Panc1 (cell line): ENCODE results near the gene ABCG1. TPM values are rescaled to one million over a fixed set of nuclear protein-coding genes. Genes with fewer than 3 reads are reported as not detected.

Source experiments
- ATAC-seq: fragments of 200-7000 bp; cut with Tn5 transposase; 2 replicates; pipeline ENCODE4 v1.9.1; 2020; ENCODE audit warnings: mild to moderate bottlenecking, moderate library complexity
- BruUV-seq: library from RNA; stranded (reverse); fragments of 400-500 nt; replicated peaks from 2 replicates; lab custom pipeline; 2021; lab: Mats Ljungman, UMichigan
- CTCF ChIA-PET: fragments of 300-600 bp; sonication (Branson Sonifier 250); formaldehyde crosslinking; loops from one replicate; lab custom pipeline; 2022; ENCODE audit warnings: antibody characterized with exemption; lab: Charles Lee
- POLR2A ChIA-PET: fragments of 300-600 bp; sonication (Branson Sonifier 250); formaldehyde crosslinking; loops from one replicate; lab custom pipeline; 2022; ENCODE audit warnings: antibody characterized with exemption; lab: Charles Lee
- DNase-seq: peaks from one replicate; pipeline ENCODE4 v3.0.0-alpha.2; 2010; ENCODE audit warnings: low read depth, low spot score
- H3K27ac ChIP-seq: 2 replicates; pipeline ENCODE4 v1.5.1; 2011; ENCODE audit warnings: mild to moderate bottlenecking, low read length, inconsistent platforms
- H3K27me3 ChIP-seq: fragments of 200-500 bp; sonication (Bioruptor generic); 2 replicates; pipeline ENCODE4 v1.6.0; 2014; ENCODE audit warnings: low read length, inconsistent platforms; ENCODE audit not compliant: control insufficient read depth, insufficient read depth
- H3K36me3 ChIP-seq: fragments of 200-500 bp; sonication (Bioruptor generic); 2 replicates; pipeline ENCODE4 v1.5.1; 2014; ENCODE audit warnings: inconsistent platforms, mild to moderate bottlenecking, low read length, moderate library complexity; ENCODE audit not compliant: control insufficient read depth, insufficient read depth
- H3K4me1 ChIP-seq: 2 replicates; pipeline ENCODE4 v1.5.1; 2011; ENCODE audit warnings: inconsistent platforms, mild to moderate bottlenecking, low read length, moderate library complexity; ENCODE audit not compliant: control insufficient read depth, insufficient read depth
- H3K4me3 ChIP-seq, 2 experiments: 2 replicates each; pipeline ENCODE4 v1.5.1; 2011 to 2012; ENCODE audit warnings: low read depth in 2 of 2, low read length in 2 of 2, mild to moderate bottlenecking in 2 of 2, inconsistent platforms in 1 of 2, moderate library complexity in 1 of 2
- H3K9me3 ChIP-seq: fragments of 200-500 bp; sonication (Bioruptor generic); 2 replicates; pipeline ENCODE4 v1.5.1; 2014; ENCODE audit warnings: low read depth, mild to moderate bottlenecking, inconsistent platforms, low read length, moderate library complexity; ENCODE audit not compliant: control insufficient read depth, insufficient read depth
- CTCF ChIP-seq: fragments of 450-650 bp; IDR thresholded peaks from 2 replicates; pipeline ENCODE4 v1.5.1; 2017; ENCODE audit warnings: mild to moderate bottlenecking
- POLR2AphosphoS5 ChIP-seq: IDR thresholded peaks from 2 replicates; pipeline ENCODE4 v1.6.1; 2012; ENCODE audit warnings: mild to moderate bottlenecking, low read depth, low read length, moderate library complexity
- REST ChIP-seq, 2 experiments: IDR thresholded peaks; 2 replicates each; pipeline ENCODE4 v1.6.1; 2011 to 2012; ENCODE audit warnings: low read depth in 2 of 2, control low read depth in 1 of 2, low read length in 1 of 2, mild to moderate bottlenecking in 1 of 2, moderate library complexity in 1 of 2; ENCODE audit not compliant: insufficient read depth in 1 of 2
- SIN3A ChIP-seq: IDR thresholded peaks from 2 replicates; pipeline ENCODE4 v1.6.1; 2012; ENCODE audit warnings: low read depth, mild to moderate bottlenecking, low read length, moderate library complexity, borderline replicate concordance; ENCODE audit not compliant: insufficient read depth
- TCF7L2 ChIP-seq: IDR thresholded peaks from 2 replicates; pipeline ENCODE4 v1.6.1; 2011; ENCODE audit warnings: mild to moderate bottlenecking, low read depth, low read length, inconsistent platforms
- in situ Hi-C: cut with HindIII; loops from 2 replicates; pipeline ENCODE4 v1.10.0; 2016; ENCODE audit warnings: low sequenced_read_pairs, low pct_unique_long_range_greater_than_20kb
- intact Hi-C: fragments of 100-400 bp; cut with micrococcal nuclease; formaldehyde crosslinking; loops from one replicate; pipeline ENCODE4 v1.10.0; 2022; ENCODE audit not compliant: unreplicated experiment
- total RNA-seq: library from RNA; stranded (reverse); gene quantifications from one replicate; pipeline ENCODE4 v1.2.1, GENCODE V29; 2021; ENCODE audit not compliant: unreplicated experiment

ABCG1 gene
- total RNA-seq, 1 experiment from 2014 or later: 0.80 TPM

- no peaks in the 10 kb centered on the region for H3K9me3 ChIP-seq
- no peak for DNase-seq
- ChIA-PET POLR2A (no interaction called here), CTCF (no interaction called here)
- no peak for TF ChIP-seq REST (IDR thresholded peaks at IDR 0.05; ENCODE audit: insufficient read depth in 1 of 2, low read depth in 2 of 2, low read length in 1 of 2)
- TF ChIP-seq POLR2AphosphoS5: no peak
- no peak for TF ChIP-seq SIN3A
- TF ChIP-seq CTCF: no peak
- no peak for TF ChIP-seq TCF7L2
- intact Hi-C loops (no loop called here), in situ Hi-C loops (no loop called here)
- no peak overlapping the region for H3K27ac ChIP-seq
- no peak overlapping the region for H3K4me3 ChIP-seq
- H3K4me1 ChIP-seq: no peaks in the 10 kb centered on the region
- H3K27me3 ChIP-seq: no peaks in the 10 kb centered on the region
- H3K36me3 ChIP-seq: no peaks in the 10 kb centered on the region
- BruUV-seq: no TSS peak
- no peak for ATAC-seq
Measured at GRCh38 chr21:42187976-42188653, 30.8 kb upstream of the ABCG1 start.

GRCh38 chr21:42188663-42189062 is 30.3 kb upstream of the ABCG1 start:
- intact Hi-C loops: no loop called here
- H3K4me3 ChIP-seq: no peak overlapping the region
- ChIA-PET CTCF (no interaction called here), POLR2A (no interaction called here)
- in situ Hi-C loops: no loop called here
- no peaks in the 10 kb centered on the region for H3K27me3 ChIP-seq
- no peak for DNase-seq
- no peak for ATAC-seq
- H3K36me3 ChIP-seq: no peaks in the 10 kb centered on the region
- H3K27ac ChIP-seq: no peak overlapping the region
- TF ChIP-seq REST (IDR thresholded peaks at IDR 0.05; ENCODE audit: insufficient read depth in 1 of 2, low read depth in 2 of 2, low read length in 1 of 2) (no peak), SIN3A (no peak), TCF7L2 (no peak), CTCF (no peak), POLR2AphosphoS5 (no peak)
- no TSS peak for BruUV-seq
- H3K9me3 ChIP-seq: no peaks in the 10 kb centered on the region
- H3K4me1 ChIP-seq: no peaks in the 10 kb centered on the region
